K562 (cell line): ENCODE data around the gene RIN3. TPM values are rescaled to one million over a fixed set of nuclear protein-coding genes. Genes with fewer than 3 reads are reported as not detected.

ENCODE experiments used
- CCNT2 ChIP-seq: IDR thresholded peaks from 2 replicates; pipeline ENCODE4 v1.6.1; 2011; ENCODE audit warnings: borderline replicate concordance, low read depth, mild to moderate bottlenecking, moderate library complexity, mixed read lengths, low read length; ENCODE audit not compliant: insufficient read length; ENCODE audit errors: extremely low read depth
- ETS2 ChIP-seq: IDR thresholded peaks from 2 replicates; pipeline ENCODE4 v1.6.1; 2016; ENCODE audit warnings: borderline replicate concordance, missing genetic modification characterization, mild to moderate bottlenecking, moderate library complexity, missing compliant biosample characterization; ENCODE audit not compliant: poor library complexity, severe bottlenecking
- SRSF1 ChIP-seq: fragments of 200-400 bp; formaldehyde crosslinking; IDR thresholded peaks from 2 replicates; pipeline ENCODE4 v1.6.1; 2017; ENCODE audit warnings: mild to moderate bottlenecking, low read depth, low read length, moderate library complexity
- ZBTB40 ChIP-seq, 2 experiments: fragments of 450-650 bp in 1 of 2; sonication (generic) in 1 of 2; formaldehyde crosslinking in 1 of 2; IDR thresholded peaks; 2 replicates each; pipeline versions ENCODE4 v1.7.1 to v1.9.0; 2016 to 2022; ENCODE audit warnings: inconsistent platforms in 1 of 2, mild to moderate bottlenecking in 1 of 2, missing genetic modification reagents in 1 of 2
- ZFP1 ChIP-seq: fragments of 450-650 bp; formaldehyde crosslinking; IDR thresholded peaks from 2 replicates; pipeline ENCODE4 v1.4.0; 2020; ENCODE audit warnings: mild to moderate bottlenecking, mixed read lengths
- polyA plus RNA-seq, 8 experiments: library from polyadenylated mRNA; depleted of rRNA in 4 of 8; stranded (reverse) in 5 of 8; unstranded in 3 of 8; fragments of >200 nt; fragmentation: Nextera tagmentation in 2 of 8; fragmentation: Illumina TruSeq in 1 of 8; extraction: Ambion mirVana in 2 of 8; extraction: Trizol in 1 of 8; gene quantifications; 2 replicates each; pipeline versions ENCODE4 v1.2.1 to v1.2.3, GENCODE V29; 2011 to 2014; ENCODE audit warnings: inconsistent platforms in 1 of 8, missing spikeins in 1 of 8
- total RNA-seq, 7 experiments: library from RNA; depleted of rRNA in 6 of 7; stranded (reverse); fragments of >200 nt in 6 of 7; fragmentation: Illumina TruSeq in 2 of 7; extraction: Trizol in 2 of 7; gene quantifications; 2 replicates each; pipeline versions ENCODE4 v1.2.1 to v1.2.3, GENCODE V29; 2011 to 2021; ENCODE audit warnings: low replicate concordance in 1 of 7
- TF ChIP-seq, protein P1 (sequence below): fragments of 450-650 bp; IDR thresholded peaks from 2 replicates; pipeline ENCODE4 v1.6.1; 2017; ENCODE audit warnings: antibody characterized with exemption
- TF ChIP-seq, protein P2 (sequence below): sonication (generic); formaldehyde crosslinking; IDR thresholded peaks from 2 replicates; pipeline ENCODE4 v1.8.1; 2022; ENCODE audit warnings: missing genetic modification reagents

The RIN3 gene
- total and polyA plus RNA-seq, 9 of the 15 experiments (the other 6 are each of a cell fraction or from before 2014, with no cell fraction given): 0.01 to 0.49 (median 0.08) TPM; not detected in 5

DNA sequence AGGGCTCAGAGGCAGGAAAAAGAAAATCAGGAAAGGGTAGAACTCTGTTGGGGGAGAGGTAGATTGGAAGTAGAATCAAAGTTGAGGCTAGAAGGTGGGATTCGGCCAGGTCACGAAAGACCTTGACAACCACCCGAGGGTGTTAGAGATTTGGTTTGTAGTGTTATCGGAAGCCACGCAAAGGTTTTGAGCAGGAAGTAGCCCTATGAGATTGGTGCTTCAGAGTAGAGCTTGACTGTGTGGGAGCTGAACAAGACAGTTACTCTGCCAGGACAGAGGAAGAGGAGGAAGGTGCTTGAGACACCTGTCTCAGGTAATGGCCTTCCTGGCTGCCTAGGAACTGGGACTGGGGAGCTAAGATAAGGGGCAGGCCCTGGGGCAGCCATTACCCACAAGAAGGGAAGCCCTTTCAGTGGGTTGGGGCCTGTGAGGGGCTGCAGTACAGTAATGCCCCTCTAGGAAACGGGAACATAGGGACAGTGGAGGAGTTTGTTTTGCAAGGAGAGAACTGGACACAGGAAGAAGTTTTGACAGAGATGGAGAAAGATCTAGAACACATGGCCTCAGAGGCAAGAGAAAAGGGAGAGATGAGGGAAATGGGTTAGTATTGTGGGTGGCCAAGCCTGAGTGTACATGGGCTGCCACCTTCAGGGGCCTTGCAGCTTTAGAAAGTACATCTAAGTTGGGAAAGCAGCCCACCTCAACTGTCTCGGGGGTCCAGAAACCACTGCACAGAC is 73.5 kb downstream of the RIN3 start (continued):
- no peak for TF ChIP-seq ETS2 (tag)
- TF ChIP-seq, protein P1, sequence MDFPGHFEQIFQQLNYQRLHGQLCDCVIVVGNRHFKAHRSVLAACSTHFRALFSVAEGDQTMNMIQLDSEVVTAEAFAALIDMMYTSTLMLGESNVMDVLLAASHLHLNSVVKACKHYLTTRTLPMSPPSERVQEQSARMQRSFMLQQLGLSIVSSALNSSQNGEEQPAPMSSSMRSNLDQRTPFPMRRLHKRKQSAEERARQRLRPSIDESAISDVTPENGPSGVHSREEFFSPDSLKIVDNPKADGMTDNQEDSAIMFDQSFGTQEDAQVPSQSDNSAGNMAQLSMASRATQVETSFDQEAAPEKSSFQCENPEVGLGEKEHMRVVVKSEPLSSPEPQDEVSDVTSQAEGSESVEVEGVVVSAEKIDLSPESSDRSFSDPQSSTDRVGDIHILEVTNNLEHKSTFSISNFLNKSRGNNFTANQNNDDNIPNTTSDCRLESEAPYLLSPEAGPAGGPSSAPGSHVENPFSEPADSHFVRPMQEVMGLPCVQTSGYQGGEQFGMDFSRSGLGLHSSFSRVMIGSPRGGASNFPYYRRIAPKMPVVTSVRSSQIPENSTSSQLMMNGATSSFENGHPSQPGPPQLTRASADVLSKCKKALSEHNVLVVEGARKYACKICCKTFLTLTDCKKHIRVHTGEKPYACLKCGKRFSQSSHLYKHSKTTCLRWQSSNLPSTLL: no peak
- TF ChIP-seq, protein P2, sequence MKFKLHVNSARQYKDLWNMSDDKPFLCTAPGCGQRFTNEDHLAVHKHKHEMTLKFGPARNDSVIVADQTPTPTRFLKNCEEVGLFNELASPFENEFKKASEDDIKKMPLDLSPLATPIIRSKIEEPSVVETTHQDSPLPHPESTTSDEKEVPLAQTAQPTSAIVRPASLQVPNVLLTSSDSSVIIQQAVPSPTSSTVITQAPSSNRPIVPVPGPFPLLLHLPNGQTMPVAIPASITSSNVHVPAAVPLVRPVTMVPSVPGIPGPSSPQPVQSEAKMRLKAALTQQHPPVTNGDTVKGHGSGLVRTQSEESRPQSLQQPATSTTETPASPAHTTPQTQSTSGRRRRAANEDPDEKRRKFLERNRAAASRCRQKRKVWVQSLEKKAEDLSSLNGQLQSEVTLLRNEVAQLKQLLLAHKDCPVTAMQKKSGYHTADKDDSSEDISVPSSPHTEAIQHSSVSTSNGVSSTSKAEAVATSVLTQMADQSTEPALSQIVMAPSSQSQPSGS (CRISPR knock-in tag): no peak
- no peak for TF ChIP-seq ZFP1
- no peak for TF ChIP-seq SRSF1
- TF ChIP-seq ZBTB40 (IDR thresholded peaks at IDR 0.05): no peak
- no peak for TF ChIP-seq ZBTB40 (CRISPR knock-in tag; IDR thresholded peaks at IDR 0.05)
- no peak for TF ChIP-seq CCNT2
